SK-N-MC (cell line): Measurements from ENCODE around the gene LNPK.
"Not testable (repeated sequence)": the region's sequence is repeated elsewhere in the genome, so short reads cannot be mapped to it uniquely, and the experiment has no call there.

Experiments
- DNase-seq: peaks from one replicate; pipeline ENCODE4 v3.0.0-alpha.2; 2011; ENCODE audit warnings: low read depth, low spot score
- H3K27ac ChIP-seq: fragments of 200-600 bp; sonication (generic); 2 replicates; pipeline ENCODE4 v1.5.1; 2016; ENCODE audit warnings: mixed run types
- H3K36me3 ChIP-seq: fragments of 200-600 bp; sonication (generic); 2 replicates; pipeline ENCODE4 v1.6.1; 2017; ENCODE audit warnings: antibody characterized with exemption, low read length, mixed read lengths; ENCODE audit not compliant: insufficient read depth
- H3K4me3 ChIP-seq: fragments of 200-600 bp; sonication (generic); 2 replicates; pipeline ENCODE4 v1.5.1; 2016
- H3K9ac ChIP-seq: fragments of 200-600 bp; sonication (generic); 2 replicates; pipeline ENCODE4 v1.8.0; 2017; ENCODE audit warnings: mixed run types, mixed read lengths; ENCODE audit not compliant: insufficient read length
- H3K9me3 ChIP-seq: fragments of 200-600 bp; sonication (generic); 2 replicates; pipeline ENCODE4 v1.6.1; 2017; ENCODE audit warnings: low read depth, mild to moderate bottlenecking, antibody characterized with exemption, low read length, moderate library complexity, mixed read lengths
- EZH2 ChIP-seq: fragments of 200-600 bp; sonication (generic); IDR thresholded peaks from one replicate; pipeline ENCODE4 v1.6.1; 2017; ENCODE audit warnings: antibody characterized with exemption
- FOXP2 ChIP-seq: optimal IDR thresholded peaks from 2 replicates; pipeline ENCODE3; 2011; ENCODE audit warnings: mild to moderate bottlenecking, moderate library complexity; ENCODE audit not compliant: insufficient read depth; ENCODE audit errors: extremely low read length, control extremely low read depth
- POLR2AphosphoS5 ChIP-seq: IDR thresholded peaks from 2 replicates; pipeline ENCODE4 v1.6.1; 2012; ENCODE audit warnings: mild to moderate bottlenecking, low read depth, low read length, borderline replicate concordance

LNPK gene

GRCh38 chr2:176020400-176020799, 18.3 kb upstream of the LNPK start:
- H3K36me3 ChIP-seq, result no peaks in the 10 kb centered on the region
- no peak overlapping the region for H3K4me3 ChIP-seq
- H3K9ac ChIP-seq, result no peak overlapping the region
- TF ChIP-seq FOXP2 (no peak), POLR2AphosphoS5 (no peak), EZH2 (no peak)
- no peaks in the 10 kb centered on the region for H3K9me3 ChIP-seq
- no peak overlapping the region for H3K27ac ChIP-seq
- no peak for DNase-seq

GRCh38 chr2:176018708-176019107, 16.6 kb upstream of the LNPK start:
- peak overlapping the region; percentile 34; the same call in 1 of the 2 replicates for H3K27ac ChIP-seq
- H3K4me3 ChIP-seq, result no peak overlapping the region
- no peak for DNase-seq
- no peak for TF ChIP-seq FOXP2
- TF ChIP-seq POLR2AphosphoS5, result no peak
- no peak for TF ChIP-seq EZH2
- no peaks in the 10 kb centered on the region for H3K9me3 ChIP-seq
- no peaks in the 10 kb centered on the region for H3K36me3 ChIP-seq
- no peak overlapping the region for H3K9ac ChIP-seq

- no peak overlapping the region for H3K27ac ChIP-seq
- H3K36me3 ChIP-seq, result no peaks in the 10 kb centered on the region
- no peaks in the 10 kb centered on the region for H3K9me3 ChIP-seq
- no peak overlapping the region for H3K4me3 ChIP-seq
- no peak for TF ChIP-seq POLR2AphosphoS5
- no peak for TF ChIP-seq FOXP2
- TF ChIP-seq EZH2, result no peak
- no peak for DNase-seq
- no peak overlapping the region for H3K9ac ChIP-seq
Observed at GRCh38 chr2:176009445-176009844, 7.4 kb upstream of the LNPK start.

- H3K27ac ChIP-seq, result no peak overlapping the region
- no peaks in the 10 kb centered on the region for H3K9me3 ChIP-seq
- H3K36me3 ChIP-seq, result no peaks in the 10 kb centered on the region
- DNase-seq, result no peak
- no peak for TF ChIP-seq POLR2AphosphoS5
- no peak for TF ChIP-seq FOXP2
- TF ChIP-seq EZH2, result no peak
- H3K9ac ChIP-seq, result no peak overlapping the region
- H3K4me3 ChIP-seq, result no peak overlapping the region
Observed at GRCh38 chr2:176004934-176005333, 2.9 kb upstream of the LNPK start.

- no peak for DNase-seq
- H3K9me3 ChIP-seq, result no peaks in the 10 kb centered on the region
- TF ChIP-seq EZH2 (no peak), POLR2AphosphoS5 (no peak), FOXP2 (no peak)
- no peak overlapping the region for H3K27ac ChIP-seq
- H3K4me3 ChIP-seq, result peak overlapping the region; percentile 40; the same call in 1 of the 2 replicates
- H3K9ac ChIP-seq, result no peak overlapping the region
- H3K36me3 ChIP-seq, result no peaks in the 10 kb centered on the region
Observed at GRCh38 chr2:176003958-176004357, 1.9 kb upstream of the LNPK start.

GRCh38 chr2:176002688-176003210, 682 bp upstream of the LNPK start:
- TF ChIP-seq EZH2, result no peak
- no peak for TF ChIP-seq FOXP2
- no peak for TF ChIP-seq POLR2AphosphoS5
- Histone ChIP-seq H3K4me3 (peak overlapping the region; percentile 96), H3K36me3 (no peaks in the 10 kb centered on the region), H3K9me3 (no peaks in the 10 kb centered on the region), H3K27ac (no peak overlapping the region), H3K9ac (peak overlapping the region; percentile 93)
- no peak for DNase-seq

GRCh38 chr2:176001281-176001915, 669 bp downstream of the LNPK start:
- Histone ChIP-seq H3K9ac (peak overlapping the region; percentile 93), H3K36me3 (no peaks in the 10 kb centered on the region), H3K9me3 (no peaks in the 10 kb centered on the region), H3K27ac (peak overlapping the region; percentile 32; the same call in 1 of the 2 replicates), H3K4me3 (peak overlapping the region; percentile 96)
- no peak for DNase-seq
- TF ChIP-seq POLR2AphosphoS5, result no peak
- no peak for TF ChIP-seq FOXP2
- no peak for TF ChIP-seq EZH2

GRCh38 chr2:175999283-175999819, 2.7 kb downstream of the LNPK start:
- Histone ChIP-seq H3K4me3 (no peak overlapping the region), H3K9ac (no peak overlapping the region), H3K27ac (no peak overlapping the region), H3K36me3 (no peaks in the 10 kb centered on the region), H3K9me3 (no peaks in the 10 kb centered on the region)
- no peak for DNase-seq
- TF ChIP-seq FOXP2 (no peak), POLR2AphosphoS5 (no peak), EZH2 (no peak)

GRCh38 chr2:175990099-175990498, 12.0 kb downstream of the LNPK start:
- H3K36me3 ChIP-seq, result peaks cover 40% of the 10 kb centered on the region
- no peak for DNase-seq
- no peak overlapping the region for H3K9ac ChIP-seq
- TF ChIP-seq FOXP2 (no peak), EZH2 (no peak), POLR2AphosphoS5 (no peak)
- no peak overlapping the region for H3K4me3 ChIP-seq
- no peak overlapping the region for H3K27ac ChIP-seq
- no peaks in the 10 kb centered on the region for H3K9me3 ChIP-seq

GRCh38 chr2:175987126-175987525, 14.9 kb downstream of the LNPK start:
- H3K36me3 ChIP-seq, result peaks cover 48% of the 10 kb centered on the region
- DNase-seq, H3K4me3 ChIP-seq, H3K27ac ChIP-seq, H3K9me3 ChIP-seq, H3K9ac ChIP-seq: not testable (repeated sequence)
